ENCODE measurements around the gene GPR26.
"Not testable (repeated sequence)": the region's sequence is repeated elsewhere in the genome, so short reads cannot be mapped to it uniquely, and the experiment has no call there.

The GPR26 gene

DNA sequence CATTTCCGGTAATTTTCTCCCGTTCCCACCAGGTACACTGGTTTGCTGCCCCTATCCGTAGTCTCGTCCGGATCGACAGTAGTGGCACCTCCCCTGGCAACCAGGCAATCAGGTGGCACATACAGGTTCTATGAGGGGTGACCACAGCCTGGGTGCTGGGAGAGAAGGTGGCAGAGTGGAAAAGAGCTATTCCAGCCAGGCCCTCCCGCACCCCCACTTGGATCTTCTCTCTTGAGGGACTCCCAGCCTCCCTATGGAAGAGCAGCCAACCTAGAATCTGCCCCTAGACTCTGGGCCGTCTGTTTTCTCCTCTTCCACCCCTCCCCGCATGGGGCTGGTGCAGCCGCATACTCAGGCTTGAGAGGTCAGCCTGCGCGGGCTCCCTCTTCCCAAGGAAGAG, 58.6 kb downstream of the GPR26 start:
- H3K9ac ChIP-seq, result no peak overlapping the region
- H3K4me1 ChIP-seq, result no peaks in the 10 kb centered on the region
- no peak overlapping the region for H3K27ac ChIP-seq
- H3K4me3 ChIP-seq, result no peak overlapping the region
- H3K4me2 ChIP-seq, result no peak overlapping the region
- TF ChIP-seq Cebpa-rat (IDR thresholded peaks at IDR 0.05), result no peak
- no peaks in the 10 kb centered on the region for H3K36me3 ChIP-seq
- H4K20me1 ChIP-seq, result no peaks in the 10 kb centered on the region
- peaks cover 3% of the 10 kb centered on the region for H3K9me3 ChIP-seq
- no peaks in the 10 kb centered on the region for H3K27me3 ChIP-seq

DNA sequence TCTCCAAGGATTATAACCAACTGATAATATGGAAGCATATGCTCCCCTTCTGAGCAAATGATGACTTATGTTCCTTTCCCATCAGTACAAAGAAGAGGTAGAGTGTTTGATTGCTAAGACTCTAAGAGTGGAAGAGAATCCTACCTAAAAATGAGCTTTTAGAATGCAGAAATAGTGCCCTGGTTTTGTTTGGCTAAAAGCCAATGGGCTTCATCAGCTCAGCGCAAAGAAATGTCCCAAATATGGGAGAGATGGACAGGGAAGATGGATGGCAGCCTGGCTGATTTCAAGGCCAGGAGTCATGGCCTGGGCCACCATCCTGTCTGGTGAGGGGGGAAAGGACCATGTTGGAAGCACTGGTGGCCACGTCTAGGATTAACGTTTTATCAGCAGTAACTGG, 60.2 kb downstream of the GPR26 start:
- Histone ChIP-seq H3K4me2 (no peak overlapping the region), H3K9ac (no peak overlapping the region), H3K27me3 (no peaks in the 10 kb centered on the region), H3K4me1 (no peaks in the 10 kb centered on the region), H3K27ac (no peak overlapping the region), H3K9me3 (peaks cover 19% of the 10 kb centered on the region), H3K36me3 (no peaks in the 10 kb centered on the region), H4K20me1 (no peaks in the 10 kb centered on the region), H3K4me3 (no peak overlapping the region)
- no peak for TF ChIP-seq Cebpa-rat (IDR thresholded peaks at IDR 0.05)

DNA sequence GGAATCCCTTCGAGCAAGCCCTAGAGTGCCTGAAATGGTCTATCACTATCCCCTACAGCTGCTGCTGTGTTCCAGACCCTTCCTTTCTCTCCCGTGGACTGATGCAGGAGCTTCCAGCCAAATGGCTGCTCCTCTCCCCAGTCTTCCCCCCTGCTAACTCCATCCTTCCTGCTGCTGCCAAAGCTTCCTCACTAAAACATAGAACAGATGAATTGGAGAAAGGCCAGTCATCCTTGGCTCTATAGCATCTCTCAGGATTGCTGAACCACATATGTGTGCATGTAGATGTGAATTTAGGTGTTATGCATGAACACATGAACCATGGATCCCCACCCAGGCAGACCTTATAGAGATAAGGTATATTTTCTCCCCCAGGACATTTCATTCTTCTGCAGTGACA, 60.7 kb downstream of the GPR26 start:
- no peak overlapping the region for H3K4me2 ChIP-seq
- no peak for TF ChIP-seq Cebpa-rat (IDR thresholded peaks at IDR 0.05)
- no peaks in the 10 kb centered on the region for H3K4me1 ChIP-seq
- H3K9me3 ChIP-seq, result peaks cover 19% of the 10 kb centered on the region
- H3K27me3 ChIP-seq, result no peaks in the 10 kb centered on the region
- H3K4me3 ChIP-seq, result no peak overlapping the region
- H3K36me3 ChIP-seq, result no peaks in the 10 kb centered on the region
- H3K27ac ChIP-seq, result no peak overlapping the region
- no peak overlapping the region for H3K9ac ChIP-seq
- H4K20me1 ChIP-seq, result no peaks in the 10 kb centered on the region

DNA sequence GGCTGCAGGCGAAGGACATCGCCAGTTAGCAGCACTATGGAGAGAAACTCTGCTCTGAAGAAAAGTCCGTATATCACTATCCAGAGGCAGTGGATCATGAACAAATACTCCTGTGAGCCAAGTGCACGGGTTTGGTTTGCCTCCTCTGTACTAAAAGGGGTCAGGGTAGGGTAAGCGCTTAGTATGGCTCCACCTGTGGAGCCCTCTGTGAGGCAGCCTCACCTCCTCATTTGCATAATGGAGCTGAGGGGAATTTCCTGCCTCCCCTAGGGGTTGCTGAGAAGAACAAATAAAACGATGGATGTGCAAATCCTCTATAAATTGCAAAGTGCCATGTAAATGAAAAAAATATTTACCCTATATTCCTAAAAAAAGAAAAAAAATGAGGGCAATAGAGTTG, 63.4 kb downstream of the GPR26 start:
- Histone ChIP-seq H4K20me1 (no peaks in the 10 kb centered on the region), H3K4me3 (no peak overlapping the region), H3K9me3 (peaks cover 25% of the 10 kb centered on the region), H3K4me1 (no peaks in the 10 kb centered on the region), H3K27ac (no peak overlapping the region), H3K27me3 (no peaks in the 10 kb centered on the region), H3K4me2 (no peak overlapping the region), H3K36me3 (no peaks in the 10 kb centered on the region), H3K9ac (no peak overlapping the region)
- no peak for TF ChIP-seq Cebpa-rat (IDR thresholded peaks at IDR 0.05)

DNA sequence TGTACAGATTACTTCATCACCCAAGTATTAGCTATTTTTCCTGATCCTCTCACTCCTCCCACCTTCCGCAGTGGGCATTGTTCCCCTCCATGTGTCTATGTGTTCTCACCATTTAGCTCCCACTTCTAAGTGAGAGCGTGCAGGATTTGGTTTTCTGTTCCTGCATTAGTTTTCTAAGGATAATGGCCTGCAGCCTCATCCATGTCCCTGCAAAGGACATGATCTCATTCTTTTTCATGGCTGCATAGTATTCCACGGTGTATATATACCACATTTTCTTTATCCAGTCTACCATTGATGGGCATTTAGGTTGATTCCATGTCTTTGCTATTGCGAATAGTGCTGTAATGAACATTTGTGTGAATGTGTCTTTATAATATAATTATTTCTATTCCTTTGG, 70.8 kb downstream of the GPR26 start:
- not testable (repeated sequence) for H3K4me3 ChIP-seq, H4K20me1 ChIP-seq, H3K36me3 ChIP-seq, H3K27ac ChIP-seq, H3K27me3 ChIP-seq, H3K9ac ChIP-seq, H3K4me2 ChIP-seq, H3K4me1 ChIP-seq
- H3K9me3 ChIP-seq, result peaks cover 21% of the 10 kb centered on the region

DNA sequence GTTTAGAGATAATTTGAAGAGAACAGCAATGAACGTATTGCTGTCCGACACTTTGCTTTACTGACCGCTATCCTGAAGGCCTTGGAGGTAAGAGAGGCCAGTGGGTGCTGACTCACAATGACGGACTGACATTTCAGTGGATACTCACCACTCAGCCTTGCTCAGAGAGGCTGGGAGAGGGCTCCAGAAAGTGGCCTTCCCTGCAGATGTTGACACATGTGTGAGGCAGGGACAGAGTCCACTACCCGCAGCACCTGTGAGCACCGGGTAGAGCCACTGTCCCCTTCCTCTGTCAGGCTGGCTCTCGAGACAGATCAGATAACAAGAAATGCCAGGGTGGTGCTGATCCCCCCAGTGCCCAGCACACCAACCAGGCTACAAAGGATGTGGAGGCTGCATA, 75.0 kb downstream of the GPR26 start:
- H3K4me2 ChIP-seq, result no peak overlapping the region
- H3K4me3 ChIP-seq, result no peak overlapping the region
- TF ChIP-seq Cebpa-rat (IDR thresholded peaks at IDR 0.05), result no peak
- H3K36me3 ChIP-seq, result no peaks in the 10 kb centered on the region
- H3K27me3 ChIP-seq, result no peaks in the 10 kb centered on the region
- no peak overlapping the region for H3K27ac ChIP-seq
- H3K9me3 ChIP-seq, result 0 out of 2 replicates have a peak, but pooled peaks cover 6% of the 10 kb centered on the region
- H3K9ac ChIP-seq, result no peak overlapping the region
- H3K4me1 ChIP-seq, result peaks cover 14% of the 10 kb centered on the region
- no peaks in the 10 kb centered on the region for H4K20me1 ChIP-seq

DNA sequence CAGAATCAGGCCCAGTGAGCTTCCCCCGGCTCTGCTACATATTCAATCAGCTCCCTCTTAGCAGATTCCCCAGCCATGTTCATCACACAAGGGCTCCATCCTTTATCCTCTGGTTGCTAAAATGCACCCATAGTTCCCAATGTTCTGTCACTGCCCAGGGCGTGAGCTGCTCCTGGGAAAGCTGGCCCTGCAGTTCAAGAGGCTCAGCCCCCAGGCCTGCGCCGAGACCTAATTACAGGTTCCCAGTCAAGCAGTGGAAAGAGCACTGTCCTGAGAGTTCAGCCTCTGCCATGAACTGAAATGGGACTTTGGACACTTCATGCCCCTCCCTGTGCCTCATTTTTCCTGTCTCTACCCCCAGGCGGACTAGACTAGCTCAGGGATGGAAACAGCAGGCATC, 75.6 kb downstream of the GPR26 start:
- Histone ChIP-seq H3K9me3 (0 out of 2 replicates have a peak, but pooled peaks cover 6% of the 10 kb centered on the region), H3K4me3 (no peak overlapping the region), H3K4me2 (no peak overlapping the region), H4K20me1 (no peaks in the 10 kb centered on the region), H3K36me3 (no peaks in the 10 kb centered on the region), H3K27me3 (no peaks in the 10 kb centered on the region), H3K9ac (no peak overlapping the region), H3K4me1 (peaks cover 14% of the 10 kb centered on the region), H3K27ac (no peak overlapping the region)
- no peak for TF ChIP-seq Cebpa-rat (IDR thresholded peaks at IDR 0.05)

DNA sequence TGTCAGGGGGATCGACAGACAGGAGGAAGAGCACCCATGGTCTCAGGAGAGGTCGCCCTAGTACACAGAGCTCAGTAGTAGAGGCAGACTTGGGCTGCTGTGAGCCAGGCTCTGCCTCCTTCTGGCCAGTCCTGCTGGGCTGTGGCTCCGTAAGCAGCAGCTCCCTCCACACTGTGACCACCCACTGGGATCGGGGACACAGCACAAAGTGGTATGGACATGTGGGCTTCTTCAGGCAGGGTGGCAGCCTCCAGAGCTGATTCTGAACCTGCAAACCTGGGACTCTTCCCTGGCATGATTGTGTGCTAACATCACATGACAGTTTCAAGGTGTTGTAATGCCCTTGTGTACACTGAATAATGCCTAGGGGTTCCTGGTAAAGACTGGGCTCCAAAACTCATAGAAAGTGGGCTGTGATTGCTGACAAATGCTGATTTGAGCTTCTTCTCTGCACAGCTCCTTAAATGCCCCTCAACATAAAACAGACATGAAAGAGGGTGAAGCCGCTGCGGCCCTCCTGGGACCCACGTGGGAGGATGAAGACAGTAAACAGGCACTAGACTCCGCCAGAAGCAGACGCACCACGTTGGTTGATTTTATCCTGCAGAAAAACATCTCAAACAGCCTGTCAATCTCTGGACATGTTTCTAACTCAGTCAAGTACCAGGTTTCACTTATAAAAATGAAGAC, 76.7 kb downstream of the GPR26 start:
- no peak for TF ChIP-seq Cebpa-rat (IDR thresholded peaks at IDR 0.05)
- Histone ChIP-seq H3K27ac (no peak overlapping the region), H3K9ac (no peak overlapping the region), H3K27me3 (no peaks in the 10 kb centered on the region), H3K4me1 (peaks cover 14% of the 10 kb centered on the region), H3K9me3 (no peaks in the 10 kb centered on the region), H3K36me3 (no peaks in the 10 kb centered on the region), H3K4me3 (no peak overlapping the region), H4K20me1 (no peaks in the 10 kb centered on the region), H3K4me2 (peak overlapping the region; percentile 66)

DNA sequence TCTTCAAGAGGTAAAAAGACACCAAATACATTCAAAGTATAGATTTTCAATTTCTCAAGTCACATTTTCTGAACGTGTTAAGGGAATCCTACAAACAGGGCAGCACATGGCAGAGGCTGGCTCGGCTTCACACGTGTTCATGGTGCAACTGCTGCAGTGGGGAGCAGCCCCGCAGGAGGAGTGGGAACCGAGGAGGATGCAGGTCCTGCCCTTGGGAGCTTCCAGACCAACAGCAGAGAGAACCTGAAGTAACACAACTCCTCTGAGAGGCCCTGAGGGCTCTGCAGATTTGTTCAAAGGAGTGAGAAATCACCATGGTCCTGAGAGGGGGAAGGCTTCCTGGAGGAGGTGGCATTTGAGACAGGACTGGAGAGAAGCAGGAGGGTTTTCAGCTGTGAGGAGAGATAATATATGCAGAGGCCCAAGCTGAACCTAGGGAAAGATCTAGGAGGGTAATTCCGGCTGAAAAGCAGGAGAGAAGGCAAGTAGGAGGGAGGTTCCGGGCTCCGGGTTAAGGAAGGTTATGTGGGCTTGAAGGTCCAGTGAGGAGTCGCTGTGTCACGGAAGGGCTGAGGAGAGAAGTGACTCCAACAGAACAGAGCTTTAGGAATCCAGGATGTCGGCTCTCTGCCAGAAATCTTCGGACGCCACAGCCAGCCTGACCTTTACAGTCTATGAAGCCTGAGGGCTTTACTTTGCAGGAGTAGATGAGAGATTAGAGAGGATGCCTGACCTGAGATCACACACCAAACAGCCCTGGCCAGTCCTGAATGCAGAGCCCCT, 77.5 kb downstream of the GPR26 start:
- peaks cover 14% of the 10 kb centered on the region for H3K4me1 ChIP-seq
- TF ChIP-seq Cebpa-rat (IDR thresholded peaks at IDR 0.05), result no peak

DNA sequence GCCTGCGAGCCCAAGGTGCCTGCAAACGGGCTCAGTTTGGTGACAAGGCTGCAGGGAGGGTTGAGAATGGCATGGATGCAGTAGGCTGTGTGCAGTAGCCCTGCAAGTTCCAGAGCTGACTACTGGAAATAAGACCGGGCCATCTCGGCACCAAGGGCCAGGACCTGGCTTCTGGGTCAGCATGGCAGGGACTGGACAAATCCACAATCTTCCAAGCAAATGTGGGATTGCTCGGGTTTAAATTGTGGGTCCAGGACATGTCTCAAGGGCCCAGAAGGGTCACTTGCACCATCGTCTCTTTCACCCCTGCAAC, 78.0 kb downstream of the GPR26 start:
- Histone ChIP-seq H3K27me3 (no peaks in the 10 kb centered on the region), H3K4me2 (no peak overlapping the region), H3K4me1 (peaks cover 14% of the 10 kb centered on the region), H3K9ac (no peak overlapping the region), H3K4me3 (no peak overlapping the region), H3K9me3 (no peaks in the 10 kb centered on the region), H4K20me1 (no peaks in the 10 kb centered on the region), H3K36me3 (no peaks in the 10 kb centered on the region), H3K27ac (no peak overlapping the region)
- TF ChIP-seq Cebpa-rat (IDR thresholded peaks at IDR 0.05), result no peak

More for the DNA sequence above, 77.5 kb downstream of the GPR26 start:
- Histone ChIP-seq H3K4me2 (peak overlapping the region; percentile 66), H3K9me3 (no peaks in the 10 kb centered on the region), H3K9ac (no peak overlapping the region), H4K20me1 (no peaks in the 10 kb centered on the region), H3K36me3 (no peaks in the 10 kb centered on the region), H3K27me3 (no peaks in the 10 kb centered on the region), H3K27ac (no peak overlapping the region), H3K4me3 (no peak overlapping the region)
